NCI-H1417 treated with DMSO at 0.1 percent for 48 hours (cell line): ENCODE measurements around the gene SPATA13.
"Not testable (repeated sequence)": the region's sequence is repeated elsewhere in the genome, so short reads cannot be mapped to it uniquely, and the experiment has no call there.

Experiments
- DNase-seq: peaks from one replicate; lab custom pipeline; 2025; lab: John Stamatoyannopoulos, UW

The SPATA13 gene

DNA sequence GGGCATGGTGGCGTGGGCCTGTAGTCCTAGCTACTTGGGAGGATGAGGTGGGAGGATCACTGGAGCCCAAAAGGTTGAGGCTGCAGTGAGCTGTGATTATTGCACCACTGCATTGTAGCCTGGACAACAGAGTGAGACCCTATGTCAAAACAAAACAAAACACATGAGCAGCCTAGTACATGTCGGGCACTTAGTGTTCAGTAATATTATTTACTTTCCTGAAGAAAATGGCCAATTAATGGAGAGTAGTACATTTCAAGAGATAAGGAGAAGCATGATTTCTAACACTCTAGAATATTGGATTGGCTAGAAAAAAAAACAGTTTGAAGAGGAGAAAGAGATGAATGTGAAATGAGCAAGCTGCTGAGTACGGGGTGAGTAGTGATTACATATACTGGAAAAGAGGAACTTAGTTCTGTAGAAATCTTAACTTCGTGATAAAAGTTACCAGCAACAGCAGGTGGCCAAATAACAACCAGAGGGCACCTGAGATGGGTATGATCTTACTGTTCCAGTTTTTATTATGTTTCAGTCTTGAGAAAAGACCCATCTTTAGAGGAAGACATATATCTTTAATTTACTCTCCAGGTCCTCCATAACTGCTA, 36.2 kb downstream of the SPATA13 start:
- no peak for DNase-seq

- no peak for DNase-seq
These were observed 38.5 kb downstream of the SPATA13 start for GRCh38 chr13:24199016-24199415.

- no peak for DNase-seq
These were observed 41.7 kb downstream of the SPATA13 start for GRCh38 chr13:24202215-24202614.

- DNase-seq: no peak
These were observed 42.8 kb downstream of the SPATA13 start for GRCh38 chr13:24203273-24203672.

DNA sequence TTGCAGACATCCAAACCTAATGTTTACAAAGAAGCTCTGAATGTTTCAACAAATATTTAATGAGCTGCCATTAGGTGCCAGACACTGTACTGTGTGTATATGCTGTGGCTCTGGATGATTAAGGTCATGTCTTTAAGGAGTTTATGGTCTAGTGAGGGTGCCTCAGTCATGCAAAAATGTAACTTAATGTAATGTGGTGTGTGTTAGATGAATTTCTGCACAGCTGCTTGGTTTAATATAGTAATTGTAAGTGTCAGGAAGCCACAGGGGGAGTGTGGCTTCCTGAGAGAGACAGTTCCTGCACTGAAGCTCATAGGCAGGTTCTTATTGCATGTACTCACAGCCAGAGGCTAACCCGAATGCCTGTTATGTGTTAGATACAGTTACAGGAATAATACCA, 43.3 kb downstream of the SPATA13 start:
- DNase-seq: no peak

- not testable (repeated sequence) for DNase-seq
These were observed 44.6 kb downstream of the SPATA13 start for GRCh38 chr13:24205076-24205475.

GRCh38 chr13:24207841-24208667, 47.5 kb downstream of the SPATA13 start:
- no peak for DNase-seq

GRCh38 chr13:24209138-24209537, 48.6 kb downstream of the SPATA13 start:
- no peak for DNase-seq

DNA sequence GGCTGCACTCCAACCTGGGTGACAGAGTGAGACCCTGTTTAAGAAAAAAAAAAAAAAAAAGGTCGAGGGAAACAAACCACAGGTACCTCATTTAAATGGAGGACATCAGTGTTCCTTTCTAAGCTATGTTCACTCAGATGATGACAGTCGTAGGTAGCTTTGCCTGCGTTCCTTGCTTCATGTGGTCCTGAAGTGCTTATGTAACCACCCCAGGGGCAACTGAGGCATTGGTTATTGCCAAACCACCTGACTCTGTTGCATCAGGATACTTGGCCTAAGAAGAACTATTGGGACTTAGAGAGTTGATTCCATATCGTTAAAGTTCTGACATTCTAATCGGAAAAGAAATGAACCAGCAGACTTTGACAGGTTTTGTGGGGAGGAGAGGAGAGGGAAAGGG, 51.7 kb downstream of the SPATA13 start:
- no peak for DNase-seq

DNA sequence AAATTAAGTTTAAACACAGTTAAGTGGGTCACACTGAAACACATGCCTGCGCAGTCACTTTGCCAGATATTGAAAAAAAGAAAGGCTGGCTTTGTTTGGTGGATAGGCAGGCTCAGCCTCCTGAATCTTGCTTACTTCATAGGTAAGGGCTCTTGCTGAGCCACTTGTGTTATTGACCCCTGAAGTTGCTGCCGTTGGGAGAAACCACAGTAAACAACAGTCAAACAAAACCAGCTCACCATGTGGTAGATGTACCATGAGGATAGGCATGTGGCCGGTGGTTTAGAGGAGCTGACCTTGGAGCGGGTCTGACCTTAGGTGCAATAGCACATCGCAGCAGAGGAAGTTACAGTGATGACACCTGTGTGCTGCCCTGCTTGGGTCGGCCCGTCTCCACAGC, 52.2 kb downstream of the SPATA13 start:
- DNase-seq: no peak

DNA sequence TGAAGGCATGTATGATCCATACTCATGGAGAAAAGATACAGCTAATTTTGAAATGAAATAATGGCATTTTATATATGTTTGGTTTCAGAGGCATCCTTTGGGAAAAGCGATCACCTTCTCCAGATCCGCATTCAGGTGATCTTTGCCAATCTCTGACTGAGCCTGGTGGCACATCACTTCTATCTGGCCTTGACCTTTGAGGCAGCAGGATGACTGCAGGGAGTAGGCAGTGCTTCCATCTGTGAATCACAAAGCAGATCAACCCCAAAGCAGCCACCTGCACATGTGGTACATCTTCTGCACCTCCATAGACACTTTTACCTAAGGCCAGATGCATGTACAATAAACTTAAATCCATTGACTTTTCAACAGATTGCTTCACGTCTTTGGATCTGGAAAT, 53.4 kb downstream of the SPATA13 start:
- no peak for DNase-seq

DNA sequence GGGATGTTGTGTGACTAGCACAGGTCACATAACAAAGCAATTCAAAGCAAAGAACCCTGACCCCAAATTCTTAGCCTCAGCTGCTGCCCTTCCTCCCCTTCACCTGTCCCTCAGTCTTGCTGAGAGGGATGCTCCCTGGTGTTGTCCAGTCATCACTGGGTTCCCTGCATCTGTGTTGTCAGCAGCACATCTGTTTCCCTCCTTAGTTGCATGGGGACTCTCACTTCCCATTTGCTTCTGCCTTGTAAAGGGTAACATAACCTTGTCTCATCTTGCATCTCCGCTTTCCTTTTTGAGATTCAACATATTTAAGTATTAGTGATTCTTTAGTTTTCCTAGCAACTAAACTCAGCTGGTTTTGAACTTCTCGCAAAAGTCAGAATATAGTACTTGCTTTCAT, 54.0 kb downstream of the SPATA13 start:
- DNase-seq: no peak

- no peak for DNase-seq
These were observed 54.6 kb downstream of the SPATA13 start for GRCh38 chr13:24215126-24215525.

GRCh38 chr13:24215732-24216131, 55.2 kb downstream of the SPATA13 start:
- no peak for DNase-seq

DNA sequence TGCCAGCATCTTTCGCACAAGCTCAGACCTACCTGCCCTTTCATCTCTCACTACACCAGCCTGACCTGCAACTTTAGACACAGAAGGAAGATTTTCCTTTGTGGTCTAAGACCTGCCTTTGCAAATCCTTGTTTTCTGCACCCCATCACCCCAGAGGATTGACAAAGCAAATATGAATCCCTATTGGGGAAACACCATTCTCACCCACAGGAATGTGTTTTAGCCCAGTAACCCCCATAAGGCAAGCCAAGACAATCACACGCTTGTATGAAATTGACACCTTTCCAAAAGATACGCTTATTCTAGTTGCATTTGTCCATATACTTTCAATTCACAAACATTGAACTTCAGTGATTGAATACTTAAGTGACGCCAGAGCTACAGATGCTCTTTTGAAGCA, 55.7 kb downstream of the SPATA13 start:
- no peak for DNase-seq

DNA sequence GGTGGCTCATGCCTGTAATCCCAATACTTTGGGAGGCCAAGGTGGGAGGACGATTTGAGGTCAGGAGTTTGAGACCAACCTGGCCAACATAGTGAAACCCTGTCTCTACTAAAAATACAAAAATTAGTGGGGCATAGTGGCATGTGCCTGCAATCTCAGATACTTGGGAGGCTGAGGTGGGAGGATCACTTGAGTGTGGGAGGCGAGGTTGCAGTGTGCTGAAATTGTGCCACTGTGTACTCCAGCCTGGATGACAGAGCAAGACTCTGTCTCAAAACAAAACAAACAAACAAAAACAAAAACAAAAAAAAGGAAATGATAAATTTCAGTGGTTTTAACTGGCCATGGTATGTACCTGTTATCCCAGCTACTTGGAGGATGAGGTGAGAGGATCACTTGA, 56.3 kb downstream of the SPATA13 start:
- not testable (repeated sequence) for DNase-seq

DNA sequence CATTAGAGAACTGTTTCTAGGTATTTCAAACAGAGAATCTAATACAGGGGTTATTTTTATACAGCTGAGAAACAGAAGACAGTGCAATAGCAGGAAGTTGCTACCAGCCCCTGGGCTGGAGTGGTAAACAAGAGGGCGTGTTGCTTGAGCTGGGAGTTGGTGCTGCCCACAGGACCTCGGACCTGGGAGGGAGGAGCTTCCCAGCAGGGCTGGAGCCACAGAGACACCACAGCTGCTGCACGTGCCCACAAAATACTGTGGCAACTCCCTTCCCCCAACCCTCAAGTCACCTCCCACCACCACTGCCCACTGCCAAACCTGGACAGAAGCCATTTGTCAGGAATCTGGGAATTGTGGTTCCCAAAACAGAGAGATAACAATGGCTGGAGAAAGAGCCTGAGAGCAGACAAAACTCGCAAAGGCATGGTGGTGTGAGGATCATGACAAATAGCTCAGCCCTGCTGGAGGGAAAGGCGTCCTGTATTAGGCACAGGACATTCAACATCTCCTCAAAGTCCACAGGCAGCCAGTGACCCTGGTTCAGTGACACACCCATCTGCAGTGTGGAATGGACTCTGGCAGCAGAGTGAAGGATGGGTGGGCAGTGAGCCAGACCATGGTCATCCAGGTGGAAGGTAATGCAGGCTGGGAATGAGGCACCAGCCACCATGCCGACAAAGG, 57.2 kb downstream of the SPATA13 start:
- DNase-seq: no peak

DNA sequence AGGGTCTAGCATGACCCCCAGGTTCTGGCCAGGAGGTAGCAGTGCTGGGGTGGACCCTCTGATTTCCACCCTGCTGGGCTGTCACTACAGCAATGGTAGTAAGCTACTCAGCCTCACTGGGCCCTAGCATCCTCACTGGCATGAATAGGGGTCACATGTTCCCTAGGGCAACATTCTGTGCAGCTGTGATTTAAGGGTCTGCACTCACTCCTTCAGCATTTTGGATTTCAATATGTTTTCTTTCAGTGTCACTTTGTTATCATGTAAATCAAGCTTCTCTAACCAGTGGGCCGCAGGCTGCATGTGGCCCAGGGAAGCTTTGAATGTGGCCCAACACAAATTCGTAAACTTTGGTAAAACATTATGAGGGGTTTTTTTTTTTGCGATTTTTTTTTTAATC, 57.8 kb downstream of the SPATA13 start:
- DNase-seq: no peak

DNA sequence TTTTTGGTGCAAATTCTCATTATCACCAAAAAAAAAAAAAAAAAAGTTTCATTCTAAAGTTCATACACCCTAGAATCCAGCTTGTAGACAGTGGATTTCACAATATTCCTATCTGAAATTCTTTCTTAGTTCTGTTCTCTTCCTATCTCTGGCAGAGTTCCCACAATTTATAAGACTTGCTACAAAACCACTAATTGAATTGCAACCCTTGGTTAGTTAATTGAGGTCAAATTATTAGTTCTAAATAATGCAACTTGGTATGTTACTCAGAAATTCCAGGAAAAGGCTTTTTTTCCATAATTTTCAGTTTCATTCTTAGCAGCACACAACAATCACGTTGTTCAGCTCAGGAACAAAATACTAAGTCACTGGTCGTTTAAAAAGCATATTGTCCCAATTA, 58.5 kb downstream of the SPATA13 start:
- no peak for DNase-seq

- DNase-seq: no peak
These were observed 59.7 kb downstream of the SPATA13 start for GRCh38 chr13:24220086-24220703.

DNA sequence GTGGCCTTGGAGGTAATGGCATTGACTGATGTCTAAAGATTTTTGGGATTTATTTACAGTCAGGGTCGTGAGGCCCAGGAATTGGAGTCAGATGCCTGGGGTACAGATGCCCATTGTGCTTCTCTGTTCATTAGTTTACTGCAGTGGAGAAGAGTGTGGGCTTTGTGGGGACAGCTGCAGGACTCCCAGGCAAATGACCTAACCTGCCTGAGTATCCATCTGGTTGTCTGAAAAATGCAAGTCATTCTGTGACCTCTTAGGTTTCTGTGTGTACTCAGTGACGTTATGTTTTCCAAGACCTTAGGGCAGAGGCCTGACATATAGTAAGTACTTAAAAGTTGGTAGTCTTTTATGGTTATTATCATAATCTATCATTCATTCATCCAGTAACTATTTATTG, 60.5 kb downstream of the SPATA13 start:
- no peak for DNase-seq

DNA sequence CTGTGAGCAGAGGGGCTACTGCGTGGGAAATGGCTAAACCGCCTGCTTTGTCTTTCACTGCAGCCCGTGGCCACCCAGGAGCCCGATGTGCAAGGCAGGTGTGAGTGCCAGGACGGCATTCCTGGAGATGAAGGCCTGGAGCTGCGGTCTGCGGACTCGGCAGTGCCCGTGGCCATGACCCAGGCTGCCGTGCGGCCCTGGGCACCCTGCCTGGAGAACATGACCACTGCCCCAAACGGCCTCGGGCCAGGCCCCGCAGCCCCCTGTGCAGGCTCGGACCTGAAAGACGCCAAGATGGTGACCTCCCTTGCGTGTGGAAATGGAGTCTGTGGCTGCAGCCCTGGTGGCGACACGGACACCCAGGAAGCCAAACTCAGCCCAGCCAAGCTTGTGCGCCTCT, 62.2 kb downstream of the SPATA13 start:
- DNase-seq: no peak
